ENCODE results near the gene HOOK2. TPM values are rescaled to one million over a fixed set of nuclear protein-coding genes. Genes with fewer than 3 reads are reported as not detected.

HOOK2 gene
- total RNA-seq, 1 experiment from 2014 or later = 14.3 TPM

- in situ Hi-C loops (cut with HindIII; ENCODE audit: low pct_unique_long_range_greater_than_20kb, low sequenced_read_pairs) (no loop called here), intact Hi-C loops (cut with micrococcal nuclease; ENCODE audit: unreplicated experiment) (no loop called here)
- no peak for TF ChIP-seq TCF7L2 (IDR thresholded peaks at IDR 0.05; ENCODE audit: low read depth, low read length)
- no peak for TF ChIP-seq SIN3A (IDR thresholded peaks at IDR 0.05; ENCODE audit: borderline replicate concordance, insufficient read depth, low read depth, low read length)
- no peak for TF ChIP-seq REST (IDR thresholded peaks at IDR 0.05; ENCODE audit: insufficient read depth in 1 of 2, low read depth in 2 of 2, low read length in 1 of 2)
- TF ChIP-seq POLR2AphosphoS5 (IDR thresholded peaks at IDR 0.05; ENCODE audit: low read depth, low read length) = no peak
- no peak for TF ChIP-seq CTCF (IDR thresholded peaks at IDR 0.05)
- ATAC-seq (no peak), DNase-seq (ENCODE audit: low read depth, low spot score) (no peak)
- no peaks in the 10 kb centered on the region for H3K27me3 ChIP-seq (ENCODE audit: control insufficient read depth, insufficient read depth, low read length)
- ChIA-PET POLR2A (interaction anchor here (0.5 to 2.7 kb wide), 3 partner anchors 11 to 141 kb away, joined by 3 to 16 read pairs (median 3); partner anchors contain the start of gene JUNB), CTCF (interaction anchor here (3.3 kb wide), 1 partner anchor 17 kb away, joined by 23 read pairs; no protein-coding TSS in a partner anchor)
- no peaks in the 10 kb centered on the region for H3K9me3 ChIP-seq (ENCODE audit: control insufficient read depth, insufficient read depth, low read depth, low read length)
- BruUV-seq (replicated peaks) = TSS peak; percentile 84
- H3K4me1 ChIP-seq (ENCODE audit: control insufficient read depth, insufficient read depth, low read length) = peaks cover 20% of the 10 kb centered on the region
- H3K27ac ChIP-seq (ENCODE audit: low read length) = peak overlapping the region; percentile 87
- peak overlapping the region; percentile 53 to 81 for H3K4me3 ChIP-seq (ENCODE audit: low read depth in 2 of 2, low read length in 2 of 2)
- H3K36me3 ChIP-seq (ENCODE audit: control insufficient read depth, insufficient read depth, low read length) = no peaks in the 10 kb centered on the region
Observed at GRCh38 chr19:12778905-12779161, 3.5 kb upstream of the HOOK2 start.

GRCh38 chr19:12778017-12778904 is 2.9 kb upstream of the HOOK2 start:
- no peaks in the 10 kb centered on the region for H3K27me3 ChIP-seq (ENCODE audit: control insufficient read depth, insufficient read depth, low read length)
- POLR2A ChIA-PET = interaction anchor here (0.5 to 2.7 kb wide), 3 partner anchors 11 to 141 kb away, joined by 3 to 16 read pairs (median 3); partner anchors contain the start of gene JUNB
- intact Hi-C loops (cut with micrococcal nuclease; ENCODE audit: unreplicated experiment) (no loop called here), in situ Hi-C loops (cut with HindIII; ENCODE audit: low pct_unique_long_range_greater_than_20kb, low sequenced_read_pairs) (no loop called here)
- no peaks in the 10 kb centered on the region for H3K9me3 ChIP-seq (ENCODE audit: control insufficient read depth, insufficient read depth, low read depth, low read length)
- peak overlapping the region; percentile 87 for H3K27ac ChIP-seq (ENCODE audit: low read length)
- BruUV-seq (replicated peaks) = no TSS peak
- H3K36me3 ChIP-seq (ENCODE audit: control insufficient read depth, insufficient read depth, low read length) = no peaks in the 10 kb centered on the region
- no peak for TF ChIP-seq REST (IDR thresholded peaks at IDR 0.05; ENCODE audit: insufficient read depth in 1 of 2, low read depth in 2 of 2, low read length in 1 of 2)
- no peak for TF ChIP-seq TCF7L2 (IDR thresholded peaks at IDR 0.05; ENCODE audit: low read depth, low read length)
- TF ChIP-seq POLR2AphosphoS5 (IDR thresholded peaks at IDR 0.05; ENCODE audit: low read depth, low read length) = no peak
- no peak for TF ChIP-seq CTCF (IDR thresholded peaks at IDR 0.05)
- TF ChIP-seq SIN3A (IDR thresholded peaks at IDR 0.05; ENCODE audit: borderline replicate concordance, insufficient read depth, low read depth, low read length) = 0 out of 2 replicates have a peak, but pooled peaks have one; percentile 9
- peak; percentile 61 for ATAC-seq
- no peak for DNase-seq (ENCODE audit: low read depth, low spot score)
- CTCF ChIA-PET = interaction anchor here (1.5 to 3.3 kb wide), 4 partner anchors 9 to 17 kb away, joined by 3 to 23 read pairs (median 4); partner anchors contain the start of gene JUNB
- peaks cover 16% of the 10 kb centered on the region for H3K4me1 ChIP-seq (ENCODE audit: control insufficient read depth, insufficient read depth, low read length)
- peak overlapping the region; percentile 53 to 81 for H3K4me3 ChIP-seq (ENCODE audit: low read depth in 2 of 2, low read length in 2 of 2)

All from Panc1 (cell line).